C4-2B (cell line): ENCODE measurements around the gene SND1.

Experiments
- CTCF ChIP-seq: fragments of 450-650 bp; conservative IDR thresholded peaks from 2 replicates; pipeline ENCODE4 v1.5.1; 2017; ENCODE audit warnings: mild to moderate bottlenecking
- ZFX ChIP-seq: fragments of 450-650 bp; IDR thresholded peaks from 2 replicates; pipeline ENCODE4 v1.6.1; 2017

- TF ChIP-seq CTCF (no peak), ZFX (no peak)
These were observed 272.9 kb downstream of the SND1 start for GRCh38 chr7:127924874-127925273.
